ENCODE results near the gene EFNA2. TPM values are rescaled to one million over a fixed set of nuclear protein-coding genes. Genes with fewer than 3 reads are reported as not detected.
"Not testable (repeated sequence)": the region's sequence is repeated elsewhere in the genome, so short reads cannot be mapped to it uniquely, and the experiment has no call there.

The EFNA2 gene
- total RNA-seq (2014; rRNA removed; shearing (Covaris generic)): not detected in 2 replicates

DNA sequence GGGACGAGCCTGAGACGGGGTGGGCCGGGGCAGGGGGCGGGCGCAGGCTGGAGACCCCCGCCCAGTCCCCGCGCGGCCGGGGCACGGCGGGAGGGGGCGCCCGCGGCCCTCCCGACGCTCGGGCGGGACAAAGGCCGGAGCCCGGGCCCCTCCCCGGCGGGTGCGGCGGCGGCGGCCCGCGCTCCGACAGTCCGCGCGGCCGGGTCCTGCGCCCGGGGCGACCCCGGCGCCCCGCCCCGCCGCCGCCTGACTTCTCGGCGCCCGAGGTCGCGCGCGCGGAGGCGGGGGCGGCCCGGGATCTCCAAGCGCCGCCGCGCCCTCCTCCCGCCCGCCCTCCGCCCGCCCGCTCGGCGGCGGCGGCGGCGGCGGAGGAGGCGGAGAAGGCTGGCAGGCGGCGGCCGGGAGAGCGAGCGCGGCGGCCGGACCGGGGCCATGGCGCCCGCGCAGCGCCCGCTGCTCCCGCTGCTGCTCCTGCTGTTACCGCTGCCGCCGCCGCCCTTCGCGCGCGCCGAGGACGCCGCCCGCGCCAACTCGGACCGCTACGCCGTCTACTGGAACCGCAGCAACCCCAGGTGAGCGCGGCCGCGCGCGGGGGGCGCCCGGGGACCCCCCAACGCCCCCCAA is at the start of gene EFNA2:
TSS of gene EFNA2 (plus strand) at position 137 of the 624 bp plus-strand sequence. CDS start at position 433, 296 bp downstream.
- DNase-seq (ENCODE audit: low read depth): no peak

DNA sequence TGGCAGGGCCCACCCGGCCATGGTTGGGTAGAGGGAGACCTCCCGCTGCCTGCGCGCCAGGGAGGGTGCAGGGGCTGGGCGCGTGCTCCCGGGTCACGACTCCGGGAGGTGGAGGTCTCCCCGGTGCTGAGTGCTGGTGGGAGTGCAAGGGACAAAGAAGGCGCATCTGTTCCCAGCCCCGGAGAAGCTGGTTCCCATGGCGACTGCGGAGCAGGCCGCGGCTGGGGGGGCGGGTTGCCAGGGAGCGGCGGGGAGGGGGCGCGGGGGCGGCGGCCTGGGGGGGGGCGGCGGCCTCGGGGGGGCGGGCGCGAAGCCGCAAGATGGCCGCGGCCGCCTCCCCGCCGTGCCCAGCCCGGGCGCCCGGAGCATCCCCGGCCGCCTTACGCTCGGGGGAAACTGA is 49.1 kb upstream of the EFNA2 start:
- no peak for DNase-seq (ENCODE audit: low read depth)

DNA sequence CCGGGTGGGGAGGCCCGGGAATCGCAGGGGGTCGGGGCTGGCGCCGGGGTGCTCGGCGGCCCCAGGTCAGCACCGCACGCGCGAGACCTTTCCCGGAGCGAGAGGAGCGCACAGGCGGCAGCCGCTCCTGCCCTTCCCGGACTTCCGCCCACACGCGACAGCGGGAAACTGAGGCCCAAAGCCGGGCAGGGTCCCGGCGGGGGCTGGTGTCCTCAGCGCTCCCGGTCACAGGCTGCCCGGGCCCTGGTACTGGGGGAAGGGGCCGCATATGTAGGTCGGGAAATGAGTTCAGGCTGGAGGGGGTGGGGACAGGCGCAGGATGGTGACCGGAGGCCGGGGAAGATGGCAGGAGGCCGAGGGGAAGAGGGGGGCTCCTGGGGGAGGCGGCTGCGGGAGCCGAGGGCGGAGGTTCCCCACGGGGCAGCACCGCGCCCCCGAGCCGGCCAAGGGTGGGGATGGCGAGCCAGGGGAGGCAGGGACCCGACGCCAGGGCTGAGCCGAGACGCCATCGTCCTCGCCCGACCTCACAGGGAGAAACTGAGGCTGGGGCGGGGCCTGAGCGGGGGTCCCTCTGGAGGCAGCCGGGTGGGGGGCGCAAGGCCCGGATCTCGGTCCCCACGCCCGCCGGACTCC is 48.5 kb upstream of the EFNA2 start:
- DNase-seq (ENCODE audit: low read depth): no peak

DNA sequence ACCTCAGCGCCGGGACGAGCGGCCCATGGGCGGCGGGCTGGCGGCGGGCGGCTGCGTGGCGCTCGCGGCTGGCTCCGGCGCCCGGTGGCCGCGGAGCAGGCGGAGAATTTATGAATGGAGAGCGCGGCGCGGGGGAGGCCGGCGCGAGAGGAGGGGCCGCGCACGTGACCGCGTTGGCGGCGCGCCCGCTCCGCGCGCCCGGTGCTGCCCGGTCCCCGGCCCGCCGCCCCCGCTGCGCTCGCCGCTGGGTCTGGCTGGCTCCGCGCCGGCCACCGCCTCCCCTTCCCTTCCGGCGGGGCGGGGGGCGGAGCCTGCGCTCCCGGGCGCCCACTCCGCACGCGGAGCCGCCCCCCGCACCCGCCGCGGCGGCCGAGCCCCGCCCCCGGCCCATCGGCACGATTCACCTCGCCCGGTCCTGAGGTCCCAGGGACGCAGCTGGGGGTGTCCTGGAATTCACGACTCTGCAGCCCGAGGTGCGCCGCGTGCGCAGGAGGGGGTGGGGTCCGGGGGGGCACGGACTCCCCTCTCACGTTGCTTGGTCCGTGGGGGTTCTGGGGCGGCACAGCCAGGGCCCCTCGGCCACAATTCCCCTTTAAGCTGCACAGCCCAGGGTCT is 47.8 kb upstream of the EFNA2 start, which contains the start of gene CBARP:
TSS of gene CBARP (minus strand) at position 252 of the 615 bp plus-strand sequence. CDS start 1,905 bp downstream, outside the sequence.
- peak; percentile 28 for DNase-seq (ENCODE audit: low read depth)

DNA sequence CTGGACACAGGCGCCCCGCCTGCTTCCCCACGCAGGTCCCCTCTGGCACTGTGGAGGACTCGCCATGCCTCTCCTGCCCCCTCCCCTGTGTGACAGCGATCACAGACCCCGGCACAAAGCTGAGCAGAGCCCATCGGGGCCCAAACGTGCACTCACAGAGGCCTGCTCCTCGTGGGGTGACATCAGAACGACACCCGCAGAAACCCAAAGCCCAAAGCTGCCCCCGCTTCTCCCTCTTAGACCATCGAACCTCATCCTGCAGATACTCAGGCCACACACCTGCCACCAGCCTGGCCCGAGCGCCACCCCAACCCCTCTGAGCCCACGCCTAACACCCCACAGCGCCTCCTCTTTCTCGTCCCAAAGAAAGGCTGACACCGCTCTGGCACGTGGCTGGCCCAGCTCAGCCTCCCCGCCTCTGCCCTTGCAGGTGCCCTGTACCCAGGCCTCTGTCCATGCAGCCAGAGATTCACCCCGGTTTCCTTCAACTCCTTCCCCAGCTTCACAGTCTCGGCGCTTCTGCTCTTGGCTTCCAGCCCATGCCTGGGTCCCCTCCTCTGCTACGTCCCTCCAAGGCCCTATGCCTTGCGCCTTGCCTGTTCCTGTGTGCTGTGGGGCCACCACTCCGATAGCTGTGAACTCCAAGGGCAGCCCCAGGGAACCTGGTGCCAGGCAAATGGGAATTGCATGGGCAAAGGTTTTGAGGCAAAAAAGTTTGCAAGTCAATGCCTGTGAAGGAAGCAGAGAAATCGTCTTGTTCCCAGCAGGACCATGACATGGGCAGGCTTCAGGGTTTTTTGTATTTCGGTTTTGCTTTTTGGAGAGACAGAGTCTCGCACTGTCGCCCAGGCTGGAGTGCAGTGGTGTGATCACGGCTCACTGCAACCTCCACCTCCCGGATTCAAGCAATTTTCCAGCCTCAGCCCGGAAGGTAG is 47.0 kb upstream of the EFNA2 start:
- no peak for DNase-seq (ENCODE audit: low read depth)

DNA sequence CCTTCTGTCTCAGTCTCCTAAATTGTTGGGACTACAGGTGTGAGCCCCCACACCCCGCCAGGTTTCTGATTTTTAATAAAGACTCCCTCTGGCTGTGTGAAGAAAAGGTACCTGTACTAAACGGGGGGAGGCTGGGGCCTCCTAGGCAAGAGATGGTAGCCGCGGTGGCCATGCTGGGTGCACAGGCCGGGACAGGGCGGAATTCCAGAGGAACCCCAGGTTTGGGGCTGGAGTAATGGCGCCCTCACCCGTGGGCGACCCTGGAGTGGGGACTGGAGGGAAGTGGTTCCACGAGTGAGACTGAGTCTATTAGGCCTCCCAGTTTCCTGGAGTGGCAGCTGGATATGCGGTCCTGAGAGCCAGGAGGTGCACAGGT is 46.3 kb upstream of the EFNA2 start:
- DNase-seq (ENCODE audit: low read depth): no peak

DNA sequence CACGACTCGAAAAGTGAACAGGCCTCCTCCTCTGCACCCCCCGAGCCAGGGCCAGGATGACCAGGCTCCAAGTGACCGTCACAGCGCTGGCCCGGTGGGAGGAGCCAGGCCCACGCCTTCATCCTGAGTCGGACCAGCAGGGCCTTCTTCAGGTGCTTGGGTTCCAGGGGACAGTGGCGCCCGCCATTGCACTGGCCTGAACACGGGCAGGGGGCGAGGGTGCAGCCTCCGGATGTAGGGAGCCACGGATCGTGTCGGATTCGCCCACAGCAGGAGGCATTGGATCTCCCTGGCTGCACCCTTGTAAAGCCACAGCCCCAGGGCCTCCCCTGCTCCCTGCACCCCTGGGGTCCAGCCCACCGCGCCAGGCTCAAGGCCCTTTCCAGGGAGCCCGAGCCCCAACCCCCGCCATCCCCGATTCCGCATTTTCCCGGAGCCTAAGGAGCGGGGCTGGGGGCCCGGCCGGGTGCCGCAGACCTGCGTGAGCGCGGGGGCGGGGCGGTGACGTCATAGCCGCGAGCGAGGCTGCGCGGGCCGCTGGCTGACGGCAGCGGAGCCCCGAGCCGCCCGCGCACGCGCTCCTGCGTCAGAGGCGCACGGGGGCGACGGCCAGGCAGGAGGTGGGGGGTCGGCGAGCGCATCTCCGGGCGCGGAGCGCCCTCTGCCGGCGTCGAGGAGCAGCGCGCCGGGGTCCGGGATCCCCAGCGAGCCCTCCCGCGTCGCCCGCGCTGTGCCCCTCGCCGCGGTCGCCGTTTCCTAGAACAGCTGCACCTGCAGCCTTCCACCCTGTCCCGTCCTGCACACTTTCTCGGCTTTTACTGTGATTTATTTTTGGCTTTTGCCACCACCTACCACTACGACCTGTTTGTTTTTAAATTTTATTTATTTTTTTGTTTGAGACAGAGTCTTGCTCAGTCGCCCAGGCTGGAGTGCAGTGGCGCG is 45.6 kb upstream of the EFNA2 start:
- peak; percentile 79 for DNase-seq (ENCODE audit: low read depth)

DNA sequence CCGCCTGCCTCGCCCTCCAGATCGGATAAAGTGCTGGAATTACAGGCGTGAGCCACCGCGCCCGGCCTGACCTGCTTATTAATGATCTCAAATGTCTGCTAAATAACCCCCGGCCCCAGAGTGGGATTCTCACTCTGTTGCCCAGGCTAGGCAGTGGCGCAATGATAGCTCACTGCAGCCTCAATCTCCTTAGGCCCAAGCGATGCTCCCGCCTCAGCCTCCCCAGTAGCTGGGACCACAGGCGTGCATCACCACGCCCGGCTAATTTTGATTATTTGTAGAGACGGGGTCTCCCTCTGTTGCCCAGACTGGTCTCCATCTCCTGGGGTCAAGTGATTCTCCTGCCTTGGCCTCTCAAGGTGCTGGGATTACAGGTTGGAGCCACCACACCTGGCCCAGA is 44.7 kb upstream of the EFNA2 start:
- DNase-seq (ENCODE audit: low read depth): no peak

DNA sequence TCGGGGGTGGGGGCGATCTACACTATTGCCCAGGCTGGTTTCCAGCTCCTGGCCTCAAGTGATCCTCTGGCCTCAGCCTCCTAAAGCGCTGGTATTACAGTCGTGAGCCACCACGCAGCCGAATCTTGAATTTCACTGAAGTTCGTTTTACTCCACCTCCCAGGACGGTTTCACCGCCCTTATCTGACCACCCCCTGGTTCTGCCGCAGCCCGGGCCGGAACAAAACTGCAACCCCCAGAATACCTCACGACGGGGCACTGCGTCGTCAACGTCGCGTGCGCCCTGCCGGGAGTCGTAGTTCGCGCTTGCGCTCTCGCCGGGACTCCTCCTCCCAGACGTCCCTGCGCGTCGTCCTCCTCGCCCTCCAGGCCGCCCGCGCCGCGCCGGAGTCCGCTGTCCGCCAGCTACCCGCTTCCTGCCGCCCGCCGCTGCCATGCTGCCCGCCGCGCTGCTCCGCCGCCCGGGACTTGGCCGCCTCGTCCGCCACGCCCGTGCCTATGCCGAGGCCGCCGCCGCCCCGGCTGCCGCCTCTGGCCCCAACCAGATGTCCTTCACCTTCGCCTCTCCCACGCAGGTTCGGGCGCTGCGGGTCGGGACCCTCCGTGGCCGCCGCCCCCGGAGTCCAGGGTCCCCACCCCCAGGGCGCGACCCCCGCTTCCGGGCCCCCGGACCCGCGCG is 44.1 kb upstream of the EFNA2 start, which contains the start of gene ATP5F1D:
TSS of gene ATP5F1D (plus strand) at position 335 of the 679 bp plus-strand sequence. CDS start at position 435, 100 bp downstream.
- DNase-seq (ENCODE audit: low read depth): peak; percentile 93

DNA sequence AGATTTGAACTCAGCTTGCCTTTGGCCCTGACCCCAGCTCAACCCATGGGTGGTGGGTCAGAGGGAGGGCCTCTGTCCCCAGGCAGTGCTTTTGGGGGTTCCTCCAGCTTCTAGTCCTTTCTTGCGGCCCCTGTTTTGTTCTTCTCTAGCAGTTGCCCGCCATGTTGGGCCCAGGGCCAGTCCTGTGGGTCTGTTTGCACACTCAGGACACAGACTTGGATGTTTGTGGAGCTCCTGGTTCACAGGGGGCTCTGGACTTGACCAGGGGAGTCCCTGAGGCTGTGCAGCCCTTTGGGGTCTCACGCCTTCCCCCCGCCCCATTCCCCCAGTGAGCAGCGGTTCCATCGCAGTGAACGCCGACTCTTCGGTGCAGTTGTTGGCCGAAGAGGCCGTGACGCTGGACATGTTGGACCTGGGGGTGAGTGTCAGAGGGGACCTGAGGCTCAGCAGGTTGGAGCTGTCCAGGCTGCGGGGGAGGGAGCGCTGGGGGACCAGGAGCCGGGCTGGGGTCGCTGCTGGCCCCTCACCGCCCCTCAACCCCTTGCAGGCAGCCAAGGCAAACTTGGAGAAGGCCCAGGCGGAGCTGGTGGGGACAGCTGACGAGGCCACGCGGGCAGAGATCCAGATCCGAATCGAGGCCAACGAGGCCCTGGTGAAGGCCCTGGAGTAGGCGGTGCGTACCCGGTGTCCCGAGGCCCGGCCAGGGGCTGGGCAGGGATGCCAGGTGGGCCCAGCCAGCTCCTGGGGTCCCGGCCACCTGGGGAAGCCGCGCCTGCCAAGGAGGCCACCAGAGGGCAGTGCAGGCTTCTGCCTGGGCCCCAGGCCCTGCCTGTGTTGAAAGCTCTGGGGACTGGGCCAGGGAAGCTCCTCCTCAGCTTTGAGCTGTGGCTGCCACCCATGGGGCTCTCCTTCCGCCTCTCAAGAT is 41.6 kb upstream of the EFNA2 start:
- DNase-seq (ENCODE audit: low read depth): peak; percentile 75

DNA sequence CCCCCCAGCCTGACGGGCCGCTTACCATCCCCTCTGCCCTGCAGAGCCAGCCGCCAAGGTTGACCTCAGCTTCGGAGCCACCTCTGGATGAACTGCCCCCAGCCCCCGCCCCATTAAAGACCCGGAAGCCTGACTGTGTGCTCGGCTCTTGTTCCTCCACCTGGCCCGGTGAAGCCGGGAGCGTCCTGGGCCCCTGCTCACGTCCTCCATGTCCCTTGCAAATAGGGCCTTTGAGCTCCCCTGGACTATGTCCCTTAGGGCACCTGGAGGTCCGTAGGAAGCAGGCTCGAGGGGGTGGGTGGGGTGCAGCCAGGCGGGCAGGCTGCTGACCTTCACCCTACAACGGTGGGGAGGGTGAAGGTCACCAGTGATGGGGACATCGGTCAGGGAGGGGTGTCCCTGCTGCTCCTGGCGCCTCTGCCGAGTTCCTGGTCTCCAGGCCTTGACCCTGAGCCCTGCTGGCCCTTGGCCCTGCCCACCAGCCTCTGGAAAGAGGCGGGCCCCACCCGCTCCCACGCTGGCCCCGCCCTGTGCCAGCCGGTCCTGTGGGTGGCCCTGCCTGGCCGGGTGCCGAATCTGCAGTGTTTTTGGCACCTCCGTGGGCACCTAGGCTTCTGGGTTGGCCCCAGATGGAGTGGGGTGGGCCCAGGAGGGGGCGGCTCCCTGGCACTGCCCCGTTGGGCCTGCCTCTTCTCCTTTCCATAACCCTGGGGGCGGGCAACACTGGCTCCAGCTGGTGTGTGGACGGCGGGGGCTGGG is 40.8 kb upstream of the EFNA2 start:
- DNase-seq (ENCODE audit: low read depth): no peak

DNA sequence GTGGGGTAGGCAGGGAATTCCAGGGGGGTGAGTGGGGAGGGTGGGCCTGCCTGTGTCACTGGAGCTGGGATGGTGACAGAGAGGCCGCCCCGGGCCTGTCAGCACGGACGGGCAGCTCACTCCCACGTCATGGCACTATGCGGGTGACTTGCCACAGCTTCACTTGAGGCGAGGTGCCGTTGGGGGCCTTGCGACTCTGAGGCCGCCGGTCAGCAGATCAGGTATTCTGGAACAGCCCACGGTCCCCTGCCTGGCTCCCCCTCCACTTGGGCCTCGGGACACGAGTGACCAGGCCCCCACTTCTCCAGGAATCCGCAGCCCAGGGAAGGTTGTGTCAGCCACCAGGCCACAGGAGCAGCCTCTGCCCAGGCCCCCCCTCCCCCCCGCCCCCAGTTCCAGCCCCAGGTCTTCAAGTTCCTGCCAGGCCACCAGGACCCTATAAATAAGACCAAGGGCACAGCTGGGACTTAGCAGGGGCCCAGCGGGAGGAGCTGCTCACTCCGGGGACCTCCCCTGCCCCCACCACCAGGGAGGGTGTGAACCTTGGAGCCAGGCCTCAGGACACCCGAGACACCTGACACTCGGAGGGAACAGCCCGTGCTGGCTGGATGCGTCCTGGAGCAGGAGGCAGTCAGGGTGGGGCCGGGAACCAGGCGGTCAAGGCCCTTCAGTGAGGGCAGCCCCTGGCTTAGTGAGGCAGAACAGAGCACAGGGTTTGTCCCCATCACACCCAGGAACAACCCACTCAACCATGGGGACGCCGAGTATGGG is 40.0 kb upstream of the EFNA2 start:
- DNase-seq (ENCODE audit: low read depth): no peak

DNA sequence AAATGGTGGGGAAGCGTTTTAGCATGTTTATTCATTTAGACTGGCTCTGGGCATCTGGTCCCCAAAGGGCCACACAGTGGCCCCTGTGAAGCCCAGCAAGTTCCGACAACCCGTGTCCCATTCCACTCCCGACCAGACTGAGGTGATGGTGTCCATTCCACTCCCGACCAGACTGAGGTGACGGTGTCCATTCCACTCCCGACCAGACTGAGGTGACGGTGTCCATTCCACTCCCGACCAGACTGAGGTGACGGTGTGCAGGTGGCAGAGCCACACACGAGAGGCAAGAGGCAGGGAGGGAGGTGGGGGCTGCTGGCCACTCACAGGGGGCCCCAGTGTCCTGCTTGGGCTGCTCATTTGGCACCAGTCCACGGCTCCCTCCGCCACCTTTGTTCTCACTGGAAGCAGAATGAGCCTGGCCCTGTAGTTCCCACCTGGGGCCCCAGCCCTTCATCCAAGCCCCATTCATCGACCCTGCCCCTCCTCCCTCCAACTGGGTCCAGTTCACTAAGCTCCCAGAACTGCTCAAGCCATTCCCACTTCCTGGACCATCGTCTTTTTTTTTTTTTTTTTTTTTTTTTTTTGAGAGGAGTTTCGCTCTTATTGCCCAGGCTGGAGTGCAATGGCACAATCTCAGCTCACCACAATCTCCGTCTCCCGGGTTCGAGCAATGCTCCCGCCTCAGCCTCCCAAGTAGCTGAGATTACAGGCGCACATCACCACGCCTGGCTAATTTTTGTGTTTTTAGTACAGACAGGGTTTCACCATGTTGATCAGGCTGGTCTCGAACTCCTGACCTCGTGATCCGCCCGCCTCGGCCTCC is 39.2 kb upstream of the EFNA2 start:
- DNase-seq (ENCODE audit: low read depth): not testable (repeated sequence)

DNA sequence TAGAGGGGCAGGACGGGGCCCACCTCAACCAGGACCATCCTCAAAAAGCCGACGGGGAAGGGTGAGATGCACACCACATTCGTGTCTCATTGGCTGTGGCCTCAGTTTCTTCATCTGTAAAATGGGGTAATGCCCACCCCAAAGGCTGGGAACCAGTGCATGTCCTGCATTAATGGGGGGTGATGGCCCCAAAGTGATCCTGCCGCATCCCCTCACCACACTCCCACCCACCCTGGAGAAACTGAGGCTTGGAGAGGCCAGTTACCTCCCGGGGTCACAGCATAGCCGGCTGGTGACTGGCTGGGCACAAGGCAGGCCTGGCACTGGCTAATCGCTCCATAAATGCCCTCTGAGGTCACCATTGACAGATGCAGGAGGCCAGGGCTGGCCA is 37.9 kb upstream of the EFNA2 start:
- no peak for DNase-seq (ENCODE audit: low read depth)

DNA sequence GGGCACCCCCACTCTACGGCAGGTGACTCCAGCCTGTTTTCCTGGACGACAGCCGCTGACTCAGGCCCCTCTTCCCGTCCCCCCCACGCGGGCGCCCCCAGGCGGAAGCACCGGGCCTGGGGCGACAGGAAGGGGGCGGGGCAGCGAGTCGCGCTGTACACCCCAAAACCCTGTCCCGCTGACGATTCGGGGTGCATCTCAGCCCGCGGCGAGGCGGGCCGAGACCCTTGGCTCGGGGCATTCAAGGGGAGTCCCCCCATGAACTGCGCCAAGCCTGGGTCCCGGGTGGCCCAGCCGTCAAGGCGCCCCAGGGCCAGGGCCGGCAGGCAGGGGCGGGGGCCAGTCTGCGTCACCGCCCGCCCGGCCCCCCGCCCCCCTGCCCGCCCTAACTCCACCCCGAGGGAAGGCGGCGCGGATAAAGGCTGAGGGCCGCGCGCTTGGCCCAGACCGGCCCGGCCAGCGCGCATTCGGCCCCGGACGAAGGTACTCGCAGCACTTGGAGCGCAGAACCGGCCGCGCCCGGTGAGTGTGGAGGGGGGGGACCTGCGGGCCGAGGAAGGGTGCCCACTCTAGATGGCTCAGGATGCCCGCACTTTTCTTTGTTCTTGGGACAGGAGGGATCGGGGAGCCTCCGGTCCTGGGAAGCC is 37.4 kb upstream of the EFNA2 start, which contains the start of gene MIDN:
TSS of gene MIDN (plus strand) at position 445 of the 647 bp plus-strand sequence. CDS start 1,714 bp downstream, outside the sequence.
- DNase-seq (ENCODE audit: low read depth): peak; percentile 89

DNA sequence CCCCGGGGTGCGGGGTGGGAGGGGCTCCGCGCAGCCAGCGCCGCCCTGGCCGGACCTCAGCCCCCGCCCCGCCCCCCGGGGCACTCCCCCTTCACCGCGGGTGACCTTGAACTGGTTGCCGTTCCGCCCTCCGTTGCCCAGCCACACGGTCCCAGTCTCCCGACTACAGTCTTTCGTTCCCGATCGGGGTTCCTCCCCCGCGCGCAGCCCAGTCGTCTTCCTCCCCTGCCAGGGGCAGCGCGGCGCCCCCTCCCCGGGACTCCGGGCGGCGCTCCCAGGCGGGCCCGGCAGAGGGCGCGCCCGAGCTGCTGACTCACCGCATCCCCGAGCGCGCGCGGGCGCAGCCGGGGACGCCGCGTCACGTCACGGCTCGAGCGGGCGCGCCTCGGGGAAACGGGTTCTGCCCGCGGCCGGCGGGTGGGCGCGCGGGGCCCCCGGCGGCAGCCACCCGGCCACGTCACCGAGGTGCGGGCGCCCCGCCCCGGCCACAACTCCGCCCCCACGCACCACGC is 36.8 kb upstream of the EFNA2 start:
- DNase-seq (ENCODE audit: low read depth): no peak
